OCI-LY7 (cell line): ENCODE measurements around the gene TFRC. TPM values are rescaled to one million over a fixed set of nuclear protein-coding genes. Genes with fewer than 3 reads are reported as not detected.

Source experiments
- BruUV-seq: library from RNA; stranded (reverse); fragments of 400-500 nt; replicated peaks from 2 replicates; lab custom pipeline; 2021; lab: Mats Ljungman, UMichigan
- CTCF ChIA-PET: fragments of 300-600 bp; sonication (Branson Sonifier 250); formaldehyde crosslinking; loops from one replicate; lab custom pipeline; 2022; ENCODE audit warnings: antibody characterized with exemption; ENCODE audit not compliant: unreplicated experiment; lab: Charles Lee
- POLR2A ChIA-PET: fragments of 300-600 bp; sonication (Branson Sonifier 250); formaldehyde crosslinking; loops from one replicate; lab custom pipeline; 2022; ENCODE audit warnings: antibody characterized with exemption; lab: Charles Lee
- DNase-seq: peaks from one replicate; pipeline ENCODE4 v3.0.0-alpha.2; 2015; ENCODE audit warnings: low spot score
- H2AFZ ChIP-seq: fragments of 200-600 bp; sonication (generic), shearing (Covaris generic); 2 replicates; pipeline ENCODE4 v1.6.1; 2014; ENCODE audit warnings: mild to moderate bottlenecking, antibody characterized with exemption, low read length, moderate library complexity
- H3K27ac ChIP-seq: fragments of 200-600 bp; sonication (generic); 2 replicates; pipeline ENCODE4 v1.5.1; 2014; ENCODE audit warnings: mixed run types, low read depth, mild to moderate bottlenecking, moderate library complexity, low read length, inconsistent platforms; ENCODE audit not compliant: poor library complexity, severe bottlenecking
- H3K36me3 ChIP-seq: fragments of 200-600 bp; sonication (generic); 2 replicates; pipeline ENCODE4 v1.6.1; 2014; ENCODE audit warnings: mild to moderate bottlenecking, antibody characterized with exemption, low read length, moderate library complexity, mixed read lengths; ENCODE audit not compliant: insufficient read depth
- H3K4me1 ChIP-seq: fragments of 200-600 bp; sonication (generic); 2 replicates; pipeline ENCODE4 v1.5.1; 2014; ENCODE audit warnings: mild to moderate bottlenecking, low read length; ENCODE audit not compliant: insufficient read depth, poor library complexity, severe bottlenecking
- H3K4me2 ChIP-seq: fragments of 200-600 bp; sonication (generic); 2 replicates; pipeline ENCODE4 v1.6.1; 2014; ENCODE audit warnings: mild to moderate bottlenecking, low read length
- H3K4me3 ChIP-seq: fragments of 200-600 bp; sonication (generic); 2 replicates; pipeline ENCODE4 v1.5.1; 2014; ENCODE audit warnings: mild to moderate bottlenecking, low read depth, low read length; ENCODE audit not compliant: poor library complexity, severe bottlenecking
- H3K79me2 ChIP-seq: fragments of 200-600 bp; sonication (generic); 2 replicates; pipeline ENCODE4 v1.6.1; 2016; ENCODE audit warnings: low read depth, mild to moderate bottlenecking, low read length, moderate library complexity, mixed read lengths; ENCODE audit not compliant: insufficient read depth
- H3K9me2 ChIP-seq: fragments of 200-600 bp; sonication (generic); 2 replicates; pipeline ENCODE4 v1.6.1; 2016; ENCODE audit warnings: mild to moderate bottlenecking, low read length, mixed read lengths; ENCODE audit not compliant: insufficient read depth
- H3K9me3 ChIP-seq: fragments of 200-600 bp; sonication (generic); 2 replicates; pipeline ENCODE4 v1.6.1; 2014; ENCODE audit warnings: mild to moderate bottlenecking, mixed run types, low read length, mixed read lengths
- H4K20me1 ChIP-seq: fragments of 200-600 bp; sonication (generic); 2 replicates; pipeline ENCODE4 v1.6.1; 2014; ENCODE audit warnings: mild to moderate bottlenecking, antibody characterized with exemption, low read length, moderate library complexity, mixed read lengths; ENCODE audit not compliant: insufficient read depth
- CTCF ChIP-seq: fragments of 200-600 bp; sonication (generic); conservative IDR thresholded peaks from 2 replicates; pipeline ENCODE4 v1.5.1; 2014; ENCODE audit warnings: mild to moderate bottlenecking, antibody characterized with exemption, low read length, moderate library complexity, mixed read lengths
- EZH2phosphoT487 ChIP-seq: fragments of 200-600 bp; sonication (generic); IDR thresholded peaks from 2 replicates; pipeline ENCODE4 v1.6.1; 2018; ENCODE audit warnings: low read depth, borderline replicate concordance, mild to moderate bottlenecking, mixed run types, antibody characterized with exemption, low read length, moderate library complexity, mixed read lengths
- intact Hi-C: fragments of 100-400 bp; cut with micrococcal nuclease; formaldehyde crosslinking; loops from one replicate; pipeline ENCODE4 v1.10.0; 2022; ENCODE audit not compliant: unreplicated experiment
- total RNA-seq, 2 experiments: library from RNA; depleted of rRNA in 1 of 2; stranded (reverse); fragments of >200 nt in 1 of 2; shearing (Covaris generic) in 1 of 2; gene quantifications; 2 replicates each; pipeline ENCODE4 v1.2.3, GENCODE V29; 2014 to 2022

Gene TFRC
- total RNA-seq, 2 experiments from 2014 or later = 127 to 236 TPM

GRCh38 chr3:196127308-196128040 is 45.6 kb upstream of the TFRC start:
- H3K4me1 ChIP-seq = no peaks in the 10 kb centered on the region
- no peak for DNase-seq
- H2AFZ ChIP-seq = no peak overlapping the region
- CTCF ChIA-PET = no interaction called here
- H3K4me3 ChIP-seq = no peak overlapping the region
- BruUV-seq = no TSS peak
- H3K79me2 ChIP-seq = no peaks in the 10 kb centered on the region
- H3K9me2 ChIP-seq = no peaks in the 10 kb centered on the region
- H3K27ac ChIP-seq = no peak overlapping the region
- no peaks in the 10 kb centered on the region for H4K20me1 ChIP-seq
- POLR2A ChIA-PET = no interaction called here
- no peak overlapping the region for H3K4me2 ChIP-seq
- intact Hi-C loops = no loop called here
- H3K9me3 ChIP-seq = no peaks in the 10 kb centered on the region
- TF ChIP-seq CTCF = no peak
- TF ChIP-seq EZH2phosphoT487 = no peak
- no peaks in the 10 kb centered on the region for H3K36me3 ChIP-seq

- no peaks in the 10 kb centered on the region for H3K79me2 ChIP-seq
- POLR2A ChIA-PET = no interaction called here
- H3K36me3 ChIP-seq = no peaks in the 10 kb centered on the region
- no peaks in the 10 kb centered on the region for H3K9me3 ChIP-seq
- H3K4me2 ChIP-seq = no peak overlapping the region
- H2AFZ ChIP-seq = no peak overlapping the region
- CTCF ChIA-PET = no interaction called here
- DNase-seq = no peak
- no peak overlapping the region for H3K4me3 ChIP-seq
- H3K27ac ChIP-seq = no peak overlapping the region
- no peaks in the 10 kb centered on the region for H4K20me1 ChIP-seq
- intact Hi-C loops = no loop called here
- H3K4me1 ChIP-seq = peaks cover 11% of the 10 kb centered on the region
- no peaks in the 10 kb centered on the region for H3K9me2 ChIP-seq
- BruUV-seq = no TSS peak
- no peak for TF ChIP-seq CTCF
- TF ChIP-seq EZH2phosphoT487 = no peak
Observed at GRCh38 chr3:196124608-196125007, 42.7 kb upstream of the TFRC start.

GRCh38 chr3:196122688-196123046 is 40.8 kb upstream of the TFRC start:
- Histone ChIP-seq H4K20me1 (no peaks in the 10 kb centered on the region), H3K9me2 (no peaks in the 10 kb centered on the region), H3K27ac (no peak overlapping the region), H3K4me1 (peaks cover 17% of the 10 kb centered on the region), H3K4me3 (no peak overlapping the region), H3K9me3 (no peaks in the 10 kb centered on the region), H2AFZ (no peak overlapping the region), H3K4me2 (no peak overlapping the region), H3K36me3 (no peaks in the 10 kb centered on the region), H3K79me2 (no peaks in the 10 kb centered on the region)
- DNase-seq = no peak
- intact Hi-C loops = no loop called here
- ChIA-PET CTCF (no interaction called here), POLR2A (no interaction called here)
- BruUV-seq = no TSS peak
- TF ChIP-seq EZH2phosphoT487 (no peak), CTCF (no peak)
